Duodenal mucosa (tissue), 2 donors: ENCODE results near the gene CALHM5.

Experiments
- H3K27ac ChIP-seq: one replicate; pipeline ENCODE4 v1.7.0; 2013; ENCODE audit warnings: low read depth, low read length
- H3K27me3 ChIP-seq, 2 donors: one replicate each; pipeline ENCODE4 v1.7.0; 2013; ENCODE audit warnings: low read length in 2 of 2, control low read depth in 1 of 2; ENCODE audit not compliant: insufficient read depth in 2 of 2, control insufficient read depth in 1 of 2
- H3K36me3 ChIP-seq, 2 donors: one replicate each; pipeline ENCODE4 v1.7.0; 2013; ENCODE audit warnings: low read length in 2 of 2, control low read depth in 1 of 2; ENCODE audit not compliant: insufficient read depth in 2 of 2, control insufficient read depth in 1 of 2
- H3K4me1 ChIP-seq, 2 donors: one replicate each; pipeline ENCODE4 v1.7.0; 2013; ENCODE audit warnings: low read length in 2 of 2, control low read depth in 1 of 2; ENCODE audit not compliant: insufficient read depth in 2 of 2, control insufficient read depth in 1 of 2
- H3K4me3 ChIP-seq, 2 donors: one replicate each; pipeline ENCODE4 v1.7.0; 2013; ENCODE audit warnings: low read length in 2 of 2, low read depth in 1 of 2
- H3K9ac ChIP-seq, 2 donors: one replicate each; pipeline ENCODE4 v1.7.0; 2013; ENCODE audit warnings: low read length in 2 of 2, low read depth in 1 of 2
- H3K9me3 ChIP-seq, 2 donors: one replicate each; pipeline ENCODE4 v1.7.0; 2013; ENCODE audit warnings: low read length in 2 of 2, control low read depth in 1 of 2; ENCODE audit not compliant: control insufficient read depth in 1 of 2

The CALHM5 gene

DNA sequence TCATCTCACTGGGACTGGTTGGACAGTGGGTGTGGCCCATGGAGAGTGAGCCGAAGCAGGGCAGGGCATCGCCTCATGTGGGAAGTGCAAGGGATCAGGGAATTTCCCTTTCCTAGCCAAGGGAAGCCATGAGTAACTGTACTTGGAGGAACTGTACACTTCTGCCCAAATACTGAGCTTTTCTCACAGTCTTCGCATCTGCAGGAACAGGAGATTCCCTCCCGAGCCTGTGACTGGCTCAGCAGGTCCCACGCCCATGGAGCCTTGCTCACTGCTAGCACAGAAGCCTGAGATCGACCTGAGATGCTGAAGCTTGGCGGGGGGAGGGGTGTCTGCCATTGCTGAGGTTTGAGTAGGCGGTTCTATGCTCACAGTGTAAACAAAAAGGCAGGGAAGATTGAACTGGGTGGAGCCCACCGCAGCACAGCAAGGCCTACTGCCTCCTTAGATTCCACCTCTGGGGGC is 10.4 kb upstream of the CALHM5 start:
- Histone ChIP-seq H3K9me3 (no peaks in the 10 kb centered on the region), H3K27ac (no peak overlapping the region), H3K36me3 (no peaks in the 10 kb centered on the region), H3K4me3 (no peak overlapping the region), H3K27me3 (no peaks in the 10 kb centered on the region), H3K4me1 (no peaks in the 10 kb centered on the region), H3K9ac (no peak overlapping the region)

DNA sequence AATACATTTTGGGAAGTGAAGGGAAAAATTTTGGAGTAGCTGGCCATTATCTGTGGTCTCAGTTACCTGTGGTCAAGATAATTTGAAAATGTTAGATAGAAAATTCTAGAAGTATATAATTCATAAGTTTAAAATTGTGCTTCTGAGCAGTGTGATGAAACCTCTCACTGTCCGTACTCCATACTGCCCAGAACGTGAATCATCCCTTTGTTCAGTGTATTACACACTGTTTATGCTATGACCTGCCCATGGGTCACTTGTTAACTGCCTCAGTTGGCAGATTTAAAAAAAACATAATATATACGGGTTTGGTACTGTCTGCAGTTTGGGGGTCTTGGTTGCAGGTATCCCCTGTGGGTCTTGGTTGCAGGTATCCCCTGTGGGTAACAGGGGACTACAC is 4.1 kb upstream of the CALHM5 start:
- H3K27me3 ChIP-seq, result no peaks in the 10 kb centered on the region
- peaks cover 0 to 8% of the 10 kb centered on the region in 2 donors for H3K9me3 ChIP-seq
- H3K36me3 ChIP-seq, result no peaks in the 10 kb centered on the region

DNA sequence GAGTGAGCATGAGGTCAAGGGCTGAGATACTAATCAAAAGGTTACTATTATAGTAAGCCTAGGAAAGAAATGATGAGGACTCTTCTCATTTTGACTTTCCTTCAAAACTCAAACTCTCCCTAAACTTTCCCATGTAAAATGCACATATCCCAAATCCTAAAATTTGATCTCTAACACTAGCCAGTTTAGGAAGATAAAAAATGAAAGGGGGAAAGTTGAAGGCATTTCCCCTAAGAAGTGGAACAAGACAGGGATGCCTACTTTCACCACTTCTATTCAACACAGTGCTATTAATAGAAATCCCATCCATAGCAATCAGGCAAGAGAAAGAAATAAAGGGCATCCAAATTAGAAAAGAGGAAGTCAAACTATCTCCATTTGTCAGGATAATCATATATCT is 2.9 kb upstream of the CALHM5 start:
- Histone ChIP-seq H3K4me1 (peaks cover 0 to 5% of the 10 kb centered on the region in 2 donors), H3K27me3 (no peaks in the 10 kb centered on the region), H3K9ac (no peak overlapping the region), H3K36me3 (no peaks in the 10 kb centered on the region), H3K27ac (no peak overlapping the region), H3K4me3 (no peak overlapping the region), H3K9me3 (peaks cover 0 to 8% of the 10 kb centered on the region in 2 donors)

More for the DNA sequence above, 4.1 kb upstream of the CALHM5 start:
- no peak overlapping the region for H3K9ac ChIP-seq
- H3K27ac ChIP-seq, result no peak overlapping the region
- no peak overlapping the region for H3K4me3 ChIP-seq
- no peaks in the 10 kb centered on the region for H3K4me1 ChIP-seq

DNA sequence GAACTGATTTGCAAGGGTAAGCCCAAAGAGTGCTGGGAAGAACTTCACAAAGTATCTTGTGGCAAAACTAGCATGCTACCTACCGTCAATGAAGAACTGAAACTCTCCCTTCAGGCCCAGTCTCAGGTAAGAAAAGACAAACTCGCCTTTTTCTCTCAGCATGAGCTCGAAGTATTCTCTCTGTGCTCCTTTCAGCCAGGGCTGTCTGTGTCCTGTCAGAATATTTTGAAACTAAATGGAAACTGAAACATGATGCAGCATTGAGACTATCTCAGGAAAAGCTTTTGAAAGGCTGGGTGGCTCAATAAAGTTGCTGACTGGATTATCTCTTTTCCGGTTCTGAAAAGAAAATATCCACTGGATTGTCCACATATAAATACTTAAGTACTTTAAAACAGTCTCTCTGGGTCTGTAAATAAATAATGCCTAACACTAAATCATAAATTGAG is 696 bp downstream of the CALHM5 start:
- peak overlapping the region in 1 of 2 donors; percentile 28 for H3K9ac ChIP-seq
- no peaks in the 10 kb centered on the region for H3K36me3 ChIP-seq
- H3K27me3 ChIP-seq, result no peaks in the 10 kb centered on the region
- peaks cover 0 to 8% of the 10 kb centered on the region in 2 donors for H3K9me3 ChIP-seq
- peak overlapping the region; percentile 40 to 44 for H3K4me3 ChIP-seq
- peak overlapping the region; percentile 57 for H3K27ac ChIP-seq
- peaks cover 0 to 5% of the 10 kb centered on the region in 2 donors for H3K4me1 ChIP-seq

DNA sequence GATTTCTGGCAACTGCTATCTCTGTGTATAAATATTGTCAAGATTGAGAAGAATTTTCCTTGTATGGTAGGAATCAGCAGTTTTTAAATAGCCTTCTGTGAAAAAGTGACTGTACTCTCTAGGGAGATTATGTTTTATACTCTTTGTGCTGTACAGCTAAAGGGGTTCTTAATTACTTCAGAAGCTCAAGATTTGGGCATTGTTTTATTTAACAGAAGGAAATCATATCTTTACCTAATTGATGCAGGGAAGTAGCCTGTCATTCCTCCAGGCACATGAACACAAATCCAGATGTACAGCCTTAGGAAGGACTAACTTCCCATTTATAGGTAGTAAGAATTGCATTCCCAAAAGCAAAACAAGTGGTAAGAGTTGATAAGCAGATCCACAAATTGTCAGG is 1.3 kb downstream of the CALHM5 start:
- Histone ChIP-seq H3K27ac (no peak overlapping the region), H3K4me3 (peak overlapping the region in 1 of 2 donors; percentile 44), H3K4me1 (peaks cover 0 to 5% of the 10 kb centered on the region in 2 donors), H3K27me3 (no peaks in the 10 kb centered on the region), H3K9ac (no peak overlapping the region), H3K36me3 (no peaks in the 10 kb centered on the region), H3K9me3 (peaks cover 0 to 8% of the 10 kb centered on the region in 2 donors)

DNA sequence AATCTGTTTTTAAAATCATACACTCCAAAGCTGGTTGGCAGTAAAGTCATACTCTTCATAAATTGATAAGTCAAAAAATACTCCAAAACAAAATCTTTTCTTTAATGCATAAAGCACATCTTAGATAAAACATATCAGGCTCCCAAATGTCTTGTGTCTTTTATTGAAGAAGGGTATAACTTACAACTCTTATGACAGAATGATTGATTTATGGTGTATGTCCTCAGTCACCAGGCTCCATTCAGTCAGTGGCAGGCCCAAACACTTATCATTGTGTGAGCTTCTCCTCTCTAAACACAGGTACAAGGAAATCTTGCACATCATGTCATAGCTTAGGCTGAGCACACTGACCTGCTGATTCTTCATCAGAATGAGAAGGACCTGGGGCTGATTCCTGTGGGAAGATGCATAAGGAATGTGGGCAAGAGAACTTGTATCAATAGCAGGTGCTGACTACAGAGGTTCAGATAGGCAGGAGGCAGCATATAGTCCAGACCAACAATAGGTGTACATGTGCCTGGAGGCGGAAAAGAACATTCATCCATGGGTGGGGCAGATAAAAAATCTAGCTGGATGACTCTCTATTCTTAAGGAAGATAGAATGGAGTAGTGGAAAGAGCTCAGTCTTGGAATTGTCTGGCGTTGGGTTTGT is 1.9 kb downstream of the CALHM5 start:
- Histone ChIP-seq H3K27me3 (no peaks in the 10 kb centered on the region), H3K9me3 (peaks cover 0 to 8% of the 10 kb centered on the region in 2 donors), H3K4me1 (peaks cover 0 to 5% of the 10 kb centered on the region in 2 donors), H3K27ac (no peak overlapping the region), H3K36me3 (no peaks in the 10 kb centered on the region), H3K9ac (no peak overlapping the region), H3K4me3 (no peak overlapping the region)

DNA sequence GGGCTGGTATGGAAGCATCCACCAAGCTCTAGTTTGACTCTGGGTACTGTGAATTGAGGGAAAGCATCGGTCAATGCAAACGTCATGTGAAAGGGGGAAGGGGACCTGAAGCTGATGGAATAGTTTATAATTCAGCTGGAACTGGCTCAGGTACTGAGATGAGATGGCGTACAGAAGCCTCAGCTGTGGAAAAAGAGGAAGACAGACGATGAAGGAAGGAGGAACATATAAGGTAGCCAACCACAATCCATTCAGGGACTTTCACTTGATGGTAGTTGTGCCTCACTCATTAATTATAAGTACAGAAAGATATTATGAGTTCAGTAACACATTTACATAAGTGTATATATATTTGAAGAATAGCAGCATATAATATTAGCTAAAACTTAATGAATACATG is 2.7 kb downstream of the CALHM5 start:
- H3K4me1 ChIP-seq, result peaks cover 0 to 5% of the 10 kb centered on the region in 2 donors
- no peak overlapping the region for H3K27ac ChIP-seq
- H3K36me3 ChIP-seq, result no peaks in the 10 kb centered on the region
- no peak overlapping the region for H3K4me3 ChIP-seq
- no peak overlapping the region for H3K9ac ChIP-seq
- peaks cover 0 to 3% of the 10 kb centered on the region in 2 donors for H3K9me3 ChIP-seq
- H3K27me3 ChIP-seq, result no peaks in the 10 kb centered on the region

DNA sequence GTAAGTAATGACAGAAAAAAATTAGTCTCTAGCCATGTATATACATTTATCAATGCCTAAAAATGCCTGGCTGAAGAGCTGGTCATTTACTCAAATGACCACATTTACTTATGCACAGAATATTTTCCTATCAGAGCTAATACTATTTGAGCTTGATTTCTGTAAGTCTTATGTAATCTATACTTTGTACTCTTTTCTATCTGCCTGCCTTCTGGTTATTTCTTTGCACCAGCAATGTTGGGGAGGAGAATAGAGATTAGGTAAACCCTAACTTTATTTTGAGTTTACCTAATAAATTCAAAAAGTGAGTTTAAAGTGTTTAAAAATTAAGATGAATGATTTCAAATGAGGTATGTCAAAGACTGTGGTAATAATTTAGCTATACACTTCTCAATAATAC is 3.7 kb downstream of the CALHM5 start:
- Histone ChIP-seq H3K27me3 (no peaks in the 10 kb centered on the region), H3K9me3 (no peaks in the 10 kb centered on the region), H3K36me3 (no peaks in the 10 kb centered on the region), H3K4me3 (no peak overlapping the region), H3K27ac (no peak overlapping the region), H3K9ac (no peak overlapping the region), H3K4me1 (peaks cover 0 to 5% of the 10 kb centered on the region in 2 donors)

DNA sequence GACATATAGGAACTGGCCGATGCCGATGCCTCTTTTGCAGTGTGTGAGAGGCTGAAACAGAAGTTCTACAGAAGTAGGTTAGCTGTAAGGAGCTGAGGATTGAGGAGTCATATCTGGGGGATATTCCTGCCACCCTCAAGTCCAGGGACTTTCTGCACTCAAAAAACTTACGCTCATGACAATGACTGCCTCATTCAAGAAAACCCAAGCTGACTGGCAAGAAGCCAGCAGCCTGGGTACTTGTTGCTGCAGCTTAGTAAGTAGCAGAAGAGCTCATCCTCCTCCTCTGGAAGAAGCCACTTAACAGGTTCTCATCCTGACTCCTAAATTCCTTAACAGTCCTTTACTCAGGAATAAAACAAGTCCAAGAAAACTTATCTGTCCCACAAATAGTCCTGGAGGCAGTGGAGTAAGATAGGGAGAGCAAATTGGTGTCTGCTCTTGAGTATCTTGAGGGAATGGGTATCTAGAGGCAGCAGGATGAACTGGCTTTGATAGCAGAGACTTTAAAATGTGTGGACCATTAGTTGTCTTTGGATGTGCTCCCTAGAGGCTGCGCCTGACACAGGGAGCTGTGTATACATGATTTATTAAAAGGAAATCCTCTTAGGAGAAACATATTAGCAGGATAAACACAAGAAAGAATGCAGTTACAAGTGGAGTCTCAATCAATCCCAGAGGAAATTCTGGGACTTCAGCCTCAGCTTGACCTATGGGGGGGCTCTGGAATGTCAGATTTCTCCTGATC is 7.4 kb downstream of the CALHM5 start:
- Histone ChIP-seq H3K9ac (no peak overlapping the region), H3K9me3 (no peaks in the 10 kb centered on the region), H3K27ac (no peak overlapping the region), H3K4me3 (no peak overlapping the region), H3K27me3 (no peaks in the 10 kb centered on the region), H3K36me3 (no peaks in the 10 kb centered on the region), H3K4me1 (no peaks in the 10 kb centered on the region)

DNA sequence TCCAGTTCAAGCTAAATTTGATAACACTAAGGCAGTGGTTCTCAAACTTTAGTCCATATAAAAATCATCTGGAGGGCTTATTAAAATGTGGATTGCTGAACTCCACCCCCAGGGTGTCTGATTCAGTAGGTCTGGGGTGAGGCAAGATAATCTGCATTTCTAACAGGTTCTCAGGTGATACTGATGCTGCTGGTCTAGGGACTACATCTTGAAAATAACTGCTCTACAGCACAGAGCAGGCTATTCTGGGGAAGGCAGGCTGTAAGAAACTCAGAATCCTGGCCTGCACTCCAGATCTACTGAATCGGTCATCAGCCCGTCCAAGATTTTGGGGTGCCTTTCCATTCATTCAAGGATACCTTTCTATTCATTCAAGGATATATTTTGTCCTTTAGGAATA is 11.5 kb downstream of the CALHM5 start:
- H3K27ac ChIP-seq, result no peak overlapping the region

More for the DNA sequence above, 11.5 kb downstream of the CALHM5 start:
- Histone ChIP-seq H3K36me3 (no peaks in the 10 kb centered on the region), H3K9me3 (no peaks in the 10 kb centered on the region), H3K4me3 (no peak overlapping the region), H3K27me3 (no peaks in the 10 kb centered on the region), H3K9ac (no peak overlapping the region), H3K4me1 (no peaks in the 10 kb centered on the region)
